DOHH2 (cell line): ENCODE results near the gene DCLRE1C.

ENCODE experiments used
- H3F3A ChIP-seq: fragments of 200-600 bp; sonication (generic), shearing (Covaris generic); 2 replicates; pipeline ENCODE4 v1.6.0; 2016; ENCODE audit warnings: antibody characterized with exemption, mild to moderate bottlenecking; ENCODE audit not compliant: control insufficient read depth, insufficient read depth
- H3K27ac ChIP-seq: fragments of 200-600 bp; sonication (generic); 2 replicates; pipeline ENCODE4 v1.5.1; 2014; ENCODE audit warnings: low read depth, mild to moderate bottlenecking, low read length, moderate library complexity
- H3K27me3 ChIP-seq: fragments of 200-600 bp; sonication (generic); 2 replicates; pipeline ENCODE4 v1.6.1; 2014; ENCODE audit warnings: mild to moderate bottlenecking, low read length, mixed read lengths; ENCODE audit not compliant: control insufficient read depth
- H3K36me3 ChIP-seq: fragments of 200-600 bp; sonication (generic); 2 replicates; pipeline ENCODE4 v1.6.1; 2014; ENCODE audit warnings: mild to moderate bottlenecking, low read length, moderate library complexity, mixed read lengths; ENCODE audit not compliant: control insufficient read depth
- H3K4me1 ChIP-seq: fragments of 200-600 bp; sonication (generic); 2 replicates; pipeline ENCODE4 v1.6.1; 2014; ENCODE audit warnings: mild to moderate bottlenecking, low read length, mixed read lengths; ENCODE audit not compliant: control insufficient read depth
- H3K4me2 ChIP-seq: fragments of 200-600 bp; sonication (generic); 2 replicates; pipeline ENCODE4 v1.6.0; 2014; ENCODE audit warnings: mild to moderate bottlenecking, low read length, moderate library complexity
- H3K4me3 ChIP-seq: fragments of 200-600 bp; sonication (generic); 2 replicates; pipeline ENCODE4 v1.5.1; 2014; ENCODE audit warnings: mild to moderate bottlenecking, low read length, mixed read lengths
- H3K79me2 ChIP-seq: fragments of 200-600 bp; sonication (generic); 2 replicates; pipeline ENCODE4 v1.6.1; 2014; ENCODE audit warnings: mild to moderate bottlenecking, low read length, mixed read lengths; ENCODE audit not compliant: control insufficient read depth
- H3K9me2 ChIP-seq: fragments of 200-600 bp; sonication (generic); replicated peaks from 2 replicates; pipeline ENCODE4 v1.6.1; 2014; ENCODE audit warnings: mild to moderate bottlenecking, low read length, mixed read lengths; ENCODE audit not compliant: control insufficient read depth
- H3K9me3 ChIP-seq: fragments of 200-600 bp; sonication (generic); 2 replicates; pipeline ENCODE4 v1.6.1; 2014; ENCODE audit warnings: antibody characterized with exemption, low read length, mixed read lengths; ENCODE audit not compliant: control insufficient read depth, insufficient read depth
- H4K20me1 ChIP-seq: fragments of 200-600 bp; sonication (generic); 2 replicates; pipeline ENCODE4 v1.6.0; 2014; ENCODE audit warnings: low read depth, mild to moderate bottlenecking, antibody characterized with exemption, low read length, moderate library complexity; ENCODE audit not compliant: control insufficient read depth, insufficient read depth
- CTCF ChIP-seq: fragments of 200-600 bp; sonication (generic); IDR thresholded peaks from one replicate; pipeline ENCODE4 v1.5.1; 2014; ENCODE audit warnings: antibody characterized with exemption, mild to moderate bottlenecking, low read depth, low read length; ENCODE audit not compliant: poor library complexity, severe bottlenecking
- EZH2phosphoT487 ChIP-seq: fragments of 200-600 bp; sonication (generic); IDR thresholded peaks from 2 replicates; pipeline ENCODE4 v1.6.1; 2017; ENCODE audit warnings: borderline replicate concordance, mild to moderate bottlenecking, antibody characterized with exemption, low read length, moderate library complexity, mixed read lengths

DCLRE1C gene

GRCh38 chr10:14958872-14959220 is 5.0 kb upstream of the DCLRE1C start:
- Histone ChIP-seq H3K4me3 (peak overlapping the region; percentile 96), H4K20me1 (no peaks in the 10 kb centered on the region), H3F3A (peaks cover 25% of the 10 kb centered on the region), H3K27ac (peak overlapping the region; percentile 94; the same call in 1 of the 2 replicates), H3K4me2 (peak overlapping the region; percentile 90), H3K4me1 (peaks cover 26% of the 10 kb centered on the region), H3K36me3 (peaks cover 3% of the 10 kb centered on the region; the same call in 1 of the 2 replicates), H3K9me2 (no peaks in the 10 kb centered on the region), H3K79me2 (no peaks in the 10 kb centered on the region), H3K9me3 (no peaks in the 10 kb centered on the region), H3K27me3 (no peaks in the 10 kb centered on the region)
- TF ChIP-seq EZH2phosphoT487: no peak
- no peak for TF ChIP-seq CTCF

GRCh38 chr10:14954934-14955333 is 1.0 kb upstream of the DCLRE1C start:
- H3F3A ChIP-seq: peaks cover 31% of the 10 kb centered on the region
- peaks cover 39% of the 10 kb centered on the region for H3K79me2 ChIP-seq
- no peaks in the 10 kb centered on the region for H3K9me2 ChIP-seq
- peaks cover 43% of the 10 kb centered on the region for H3K4me1 ChIP-seq
- H3K27me3 ChIP-seq: no peaks in the 10 kb centered on the region
- H4K20me1 ChIP-seq: peaks cover 7% of the 10 kb centered on the region
- peaks cover 40% of the 10 kb centered on the region for H3K36me3 ChIP-seq
- H3K9me3 ChIP-seq: no peaks in the 10 kb centered on the region
- peak overlapping the region; percentile 85 for H3K4me3 ChIP-seq
- H3K27ac ChIP-seq: peak overlapping the region; percentile 95
- H3K4me2 ChIP-seq: peak overlapping the region; percentile 70
- TF ChIP-seq CTCF (no peak), EZH2phosphoT487 (no peak)

- TF ChIP-seq CTCF (no peak), EZH2phosphoT487 (no peak)
- Histone ChIP-seq H3K79me2 (peaks cover 53% of the 10 kb centered on the region), H4K20me1 (peaks cover 16% of the 10 kb centered on the region), H3K4me1 (peaks cover 38% of the 10 kb centered on the region), H3K4me2 (peak overlapping the region; percentile 70), H3F3A (peaks cover 28% of the 10 kb centered on the region), H3K27me3 (no peaks in the 10 kb centered on the region), H3K9me2 (no peaks in the 10 kb centered on the region), H3K27ac (peak overlapping the region; percentile 95), H3K4me3 (peak overlapping the region; percentile 85), H3K36me3 (peaks cover 51% of the 10 kb centered on the region), H3K9me3 (no peaks in the 10 kb centered on the region)
These were observed 384 bp downstream of the DCLRE1C start for GRCh38 chr10:14953424-14954000.
